ENCODE data around the gene HAUS6.

- TF ChIP-seq CTCF (IDR thresholded peaks at IDR 0.05; ENCODE audit: low read length) (no peak), EZH2 (IDR thresholded peaks at IDR 0.05; ENCODE audit: borderline replicate concordance, low read length) (no peak)
These were observed 45.7 kb downstream of the HAUS6 start for GRCh38 chr9:19057033-19057432.

Measured in OCI-LY1 (cell line).